Measurements from ENCODE around the gene TMEM94. TPM values are rescaled to one million over a fixed set of nuclear protein-coding genes. Genes with fewer than 3 reads are reported as not detected.

Gene TMEM94
- polyA plus RNA-seq, 2 of the 4 experiments (the other 2 are of a cell fraction): 30.5 to 63.8 TPM

- WGBS (ENCODE audit: missing lambda C conversion rate): 2% methylated on average over 8 of the region's 8 CpGs
- ChIA-PET POLR2A (no interaction called here), CTCF (interaction anchor here (0.6 to 13.5 kb wide), 65 partner anchors 9 to 479 kb away, joined by 3 to 272 read pairs (median 5); partner anchors contain the start of genes GGA3, MIF4GD, MRPS7 and SLC25A19)
- peak overlapping the region; percentile 7; the same call in 2 of the 3 replicates for H3K4me3 ChIP-seq
- peak overlapping the region; percentile 60 for H3K4me2 ChIP-seq
- H3K27ac ChIP-seq: peak overlapping the region in 1 of 2 experiments; percentile 35; a peak in 1 of 6 replicates
- TF ChIP-seq EP300 (IDR thresholded peaks at IDR 0.05) (no peak), SMC3 (IDR thresholded peaks at IDR 0.05) (peak; percentile 87), MAFK (IDR thresholded peaks at IDR 0.05; ENCODE audit: partially characterized antibody) (no peak), RAD21 (conservative IDR thresholded peaks at IDR 0.05 in 1 of 2, IDR thresholded peaks at IDR 0.05 in 1 of 2) (peak; percentile 91 to 95), NR3C1 (IDR thresholded peaks at IDR 0.05) (no peak), USF2 (IDR thresholded peaks at IDR 0.05) (no peak), ZNF302 (CRISPR knock-in tag; IDR thresholded peaks at IDR 0.05) (no peak), MAX (IDR thresholded peaks at IDR 0.05) (no peak), REST (IDR thresholded peaks at IDR 0.05) (no peak), CTCF (IDR thresholded peaks at IDR 0.05) (peak; percentile 95)
- TF ChIP-seq, protein P1, sequence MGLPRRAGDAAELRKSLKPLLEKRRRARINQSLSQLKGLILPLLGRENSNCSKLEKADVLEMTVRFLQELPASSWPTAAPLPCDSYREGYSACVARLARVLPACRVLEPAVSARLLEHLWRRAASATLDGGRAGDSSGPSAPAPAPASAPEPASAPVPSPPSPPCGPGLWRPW (IDR thresholded peaks at IDR 0.05): no peak
- H3K9me3 ChIP-seq: no peaks in the 10 kb centered on the region
- FAIRE-seq (no peak), DNase-seq (ENCODE audit: low read depth in 1 of 2, low spot score in 1 of 2) (peak; percentile 75 to 86), ATAC-seq (peak; percentile 87 to 89)
- H3K4me1 ChIP-seq: no peaks in the 10 kb centered on the region
These were observed 43.7 kb upstream of the TMEM94 start for GRCh38 chr17:75412455-75413317.

- ATAC-seq (no peak), DNase-seq (ENCODE audit: low read depth in 1 of 2, low spot score in 1 of 2) (no peak), FAIRE-seq (no peak)
- CTCF ChIA-PET: interaction anchor here (1.2 to 13.5 kb wide), 4 partner anchors 9 to 144 kb away, joined by 3 to 272 read pairs (median 21); partner anchors contain the start of gene MIF4GD
- no peaks in the 10 kb centered on the region for H3K4me1 ChIP-seq
- WGBS (ENCODE audit: missing lambda C conversion rate): 7% methylated on average over 1 of the region's 1 CpG
- H3K27ac ChIP-seq: no peak overlapping the region
- no peak overlapping the region for H3K4me2 ChIP-seq
- H3K4me3 ChIP-seq: no peak overlapping the region
- H3K9me3 ChIP-seq: no peaks in the 10 kb centered on the region
- TF ChIP-seq, protein P1 (IDR thresholded peaks at IDR 0.05): no peak
- TF ChIP-seq ZSCAN20 (CRISPR knock-in tag; IDR thresholded peaks at IDR 0.05) (no peak), ZFP36 (IDR thresholded peaks at IDR 0.05; ENCODE audit: borderline replicate concordance, partially characterized antibody) (peak; percentile 71)
- POLR2A ChIA-PET: no interaction called here
These were observed 41.9 kb upstream of the TMEM94 start for GRCh38 chr17:75414488-75414887.

Data from A549 (cell line).